Stimulated activated CD8-positive, alpha-beta memory T cell treated with anti-CD3 and anti-CD28 coated beads, Interleukin-15, amount 100 ng/mL, for 24 hours (primary cell): ENCODE results near the gene PTPRM.

Experiments used
- DNase-seq: peaks from one replicate; pipeline ENCODE4 v3.0.0-alpha.2; 2020; ENCODE audit warnings: low read depth

The PTPRM gene

DNA sequence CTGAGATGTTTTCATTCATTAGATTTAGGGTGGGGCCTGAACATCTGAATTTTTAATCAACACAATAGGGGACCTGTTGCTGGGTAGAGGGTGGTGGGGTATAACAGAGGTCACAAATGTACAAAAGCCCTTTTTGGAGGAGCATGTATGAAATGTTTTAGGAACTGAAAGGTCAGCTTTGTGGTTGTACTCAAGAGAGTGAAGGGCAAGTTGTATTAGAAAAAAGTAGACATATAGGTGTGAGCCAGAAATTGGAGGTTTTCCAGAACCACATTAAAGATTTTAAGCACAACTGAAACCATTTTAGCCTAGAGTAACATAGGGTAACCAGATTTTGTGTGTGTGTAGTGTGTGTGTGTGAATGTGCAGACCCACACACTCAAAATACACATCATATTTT is 62.3 kb downstream of the PTPRM start:
- no peak for DNase-seq

DNA sequence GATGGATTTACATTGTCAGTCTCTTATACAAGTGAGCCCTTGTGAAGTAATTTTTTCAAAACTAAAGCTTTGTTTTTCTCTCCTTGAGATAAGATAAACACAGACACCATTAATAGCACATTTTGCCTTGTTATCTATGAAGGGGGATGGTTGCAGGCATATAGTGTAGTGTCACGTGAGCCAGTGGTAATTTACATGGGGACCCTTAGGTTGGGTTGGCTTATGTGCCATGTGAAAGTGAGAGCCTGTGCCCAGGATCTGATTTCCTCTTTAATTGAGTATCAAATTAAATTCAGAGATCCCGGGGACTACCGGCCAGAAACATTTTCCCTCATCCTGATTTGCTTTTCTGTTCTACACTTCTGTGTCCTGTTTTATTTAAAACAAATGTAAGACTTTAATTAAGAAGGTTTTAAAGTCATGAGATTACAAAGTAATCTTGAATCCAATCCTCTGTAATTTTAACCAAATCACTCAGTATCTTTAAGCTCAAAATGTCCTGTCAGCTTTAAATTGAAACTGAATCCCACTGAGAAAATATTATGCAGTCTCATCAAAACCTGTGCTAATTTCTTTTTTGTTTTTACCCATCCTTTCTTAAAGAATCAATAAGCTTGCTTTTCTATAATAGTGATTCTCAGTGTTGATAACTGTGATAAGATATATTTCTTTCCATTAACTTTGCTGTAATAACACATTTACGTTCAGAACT is 63.8 kb downstream of the PTPRM start:
- no peak for DNase-seq

DNA sequence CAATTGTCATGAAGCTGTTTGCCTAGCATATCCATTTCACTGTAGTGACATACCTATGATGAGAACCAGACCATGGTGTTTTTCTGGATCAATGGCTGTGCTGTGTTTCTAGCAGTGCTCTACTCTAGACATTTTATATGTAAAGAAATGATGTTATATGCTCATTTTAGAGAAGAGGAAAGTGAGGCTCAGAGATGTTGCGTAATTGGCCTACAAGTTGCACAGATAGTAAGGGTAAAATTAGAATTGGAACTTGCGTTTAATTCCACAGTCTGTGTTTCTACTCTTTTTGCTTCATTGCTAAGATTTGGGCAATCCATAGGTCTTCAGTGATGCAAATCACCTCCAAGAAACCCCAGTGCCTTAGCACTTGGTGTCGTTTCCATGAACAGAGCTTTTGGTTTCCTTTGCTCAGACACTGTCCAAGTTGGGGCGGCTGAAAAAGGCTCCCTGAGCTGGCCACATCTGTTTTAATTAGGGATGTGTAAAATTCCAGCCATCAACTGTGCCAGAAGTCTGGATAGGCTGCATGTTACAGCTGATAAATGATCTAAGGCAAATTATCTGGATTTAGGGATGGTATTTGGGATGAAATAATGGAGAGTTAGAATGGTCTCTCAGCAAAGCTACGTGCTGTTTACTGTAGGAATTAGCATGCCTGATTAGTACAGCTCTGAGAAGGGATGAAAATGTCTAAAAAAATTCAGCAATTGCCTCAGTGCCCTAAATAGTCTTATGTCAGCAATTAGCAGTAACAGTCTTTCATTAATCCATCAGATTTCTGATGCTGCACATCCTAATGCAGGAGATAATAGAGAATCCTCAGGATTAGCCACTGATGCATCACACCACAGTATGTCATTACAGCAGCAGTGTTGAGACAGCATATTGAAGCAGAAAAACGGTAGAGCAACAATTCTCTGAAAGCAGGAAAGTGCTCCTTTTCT is 65.3 kb downstream of the PTPRM start:
- DNase-seq, result no peak

DNA sequence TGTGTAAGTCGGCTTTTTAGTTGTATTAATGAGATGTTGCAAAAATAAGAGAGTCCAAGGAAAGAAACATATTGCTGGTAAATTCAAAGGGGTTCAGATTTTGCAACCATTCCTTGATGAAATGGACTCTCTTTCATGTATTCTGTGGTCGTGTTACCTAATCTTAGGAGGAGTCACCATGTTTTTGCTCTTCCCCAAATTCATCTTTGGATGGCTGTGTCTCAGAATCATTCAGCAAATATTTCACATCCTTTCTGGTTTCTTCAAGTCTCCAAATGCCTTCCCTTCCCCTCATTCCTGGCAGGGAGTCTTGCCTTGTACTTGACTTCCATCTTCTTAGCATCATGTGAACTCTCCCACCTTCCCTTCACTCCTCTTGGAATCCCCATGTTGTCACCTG is 66.1 kb downstream of the PTPRM start:
- no peak for DNase-seq

DNA sequence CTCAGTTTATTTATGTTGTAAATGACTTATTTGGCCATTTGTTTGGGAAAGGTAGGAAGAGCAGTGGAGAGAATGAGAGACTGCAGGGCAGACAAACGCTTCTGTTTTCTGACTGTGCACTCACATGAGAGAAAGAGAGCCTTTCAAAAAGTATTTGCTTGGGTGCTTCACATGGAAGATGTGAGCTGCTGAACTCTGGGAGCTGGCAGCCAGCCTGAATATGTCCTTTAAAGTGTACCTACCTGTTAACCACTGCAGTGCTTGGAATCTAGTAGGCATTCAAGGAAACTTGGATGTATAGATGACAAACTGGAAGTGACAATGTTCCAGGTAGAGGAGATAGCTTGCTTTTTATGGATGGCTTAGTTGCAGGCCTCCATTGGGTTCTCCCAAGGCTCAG is 68.8 kb downstream of the PTPRM start:
- DNase-seq, result no peak

DNA sequence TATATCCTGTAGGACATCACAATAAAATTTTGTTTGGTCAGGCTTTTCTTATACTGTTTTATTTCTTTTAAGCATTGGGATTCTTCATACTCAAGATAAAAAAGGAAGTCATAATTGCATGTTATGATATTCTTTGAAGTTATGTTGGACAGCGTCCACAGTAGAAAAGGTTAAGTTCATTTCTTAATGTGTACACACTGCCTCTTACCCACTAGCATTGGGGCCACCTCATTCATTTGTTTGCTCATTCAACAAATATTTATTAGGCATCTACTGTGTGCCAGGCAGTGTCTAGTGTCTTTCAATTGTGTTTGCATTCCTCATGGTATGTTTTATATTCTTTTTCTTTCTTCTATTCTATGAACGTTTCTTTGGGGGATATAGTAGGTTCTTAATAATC is 70.2 kb downstream of the PTPRM start:
- no peak for DNase-seq

DNA sequence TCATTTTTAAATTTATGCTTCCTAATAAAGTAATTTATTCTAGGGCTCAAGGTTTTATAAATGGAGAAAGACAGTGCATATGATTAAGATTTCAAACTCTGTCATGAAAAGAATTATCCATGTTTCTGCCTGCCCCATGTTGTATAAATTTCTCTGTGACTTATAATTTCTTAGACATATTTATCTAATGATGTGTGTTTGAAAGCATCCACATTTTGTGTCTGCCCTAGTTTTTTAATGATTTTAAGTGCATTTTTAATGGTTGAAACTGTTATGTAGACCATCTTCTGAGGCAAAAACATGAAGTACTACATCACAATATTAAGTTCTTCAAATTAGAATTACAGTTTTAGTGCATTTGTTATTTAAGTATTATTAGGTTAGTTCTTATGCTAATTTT is 71.2 kb downstream of the PTPRM start:
- DNase-seq, result no peak

DNA sequence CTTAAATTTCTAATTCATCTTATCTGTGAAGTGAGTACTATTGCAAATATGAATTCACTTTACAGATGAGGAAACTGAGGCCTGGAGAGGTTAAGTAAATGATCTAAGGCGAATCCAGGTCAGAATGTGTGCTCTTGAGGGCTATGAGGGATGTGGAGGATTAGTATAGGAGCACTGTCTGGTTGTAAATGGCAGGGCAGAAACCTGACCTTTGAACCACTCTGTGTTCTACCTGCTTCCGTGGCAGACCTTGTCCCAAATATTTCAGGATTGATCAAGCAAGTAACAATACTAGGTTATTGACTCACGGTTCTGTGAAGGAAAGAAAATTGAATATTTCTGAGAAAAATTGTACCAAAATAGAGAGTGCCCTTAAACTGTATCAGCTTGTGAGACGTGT is 74.7 kb downstream of the PTPRM start:
- no peak for DNase-seq

DNA sequence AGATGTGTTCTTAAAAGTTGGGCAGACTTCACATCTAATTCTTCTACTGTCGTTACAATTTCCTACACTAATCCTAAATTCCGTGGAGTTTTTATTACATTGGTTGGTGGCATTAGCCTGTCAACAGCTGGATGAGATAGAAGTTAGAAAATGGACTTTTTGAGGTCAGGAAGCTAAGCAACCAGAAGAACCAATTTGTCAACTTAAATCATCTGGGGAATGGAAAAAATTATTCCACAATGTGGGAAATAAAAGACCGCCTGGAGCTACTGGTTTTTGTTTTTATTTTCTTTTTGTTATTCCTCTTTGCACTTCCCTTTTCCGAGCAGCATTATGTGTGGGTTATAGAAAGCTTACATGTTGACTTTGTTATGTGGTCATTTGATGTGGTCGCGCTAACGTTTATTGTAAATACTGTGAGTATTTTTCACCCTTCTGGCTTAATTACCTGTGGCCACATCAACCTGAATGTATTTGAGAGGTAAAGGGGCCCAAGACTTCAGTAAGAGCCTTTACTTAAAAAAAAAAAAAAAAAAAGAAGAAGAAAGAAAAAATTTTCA is 75.3 kb downstream of the PTPRM start:
- no peak for DNase-seq

DNA sequence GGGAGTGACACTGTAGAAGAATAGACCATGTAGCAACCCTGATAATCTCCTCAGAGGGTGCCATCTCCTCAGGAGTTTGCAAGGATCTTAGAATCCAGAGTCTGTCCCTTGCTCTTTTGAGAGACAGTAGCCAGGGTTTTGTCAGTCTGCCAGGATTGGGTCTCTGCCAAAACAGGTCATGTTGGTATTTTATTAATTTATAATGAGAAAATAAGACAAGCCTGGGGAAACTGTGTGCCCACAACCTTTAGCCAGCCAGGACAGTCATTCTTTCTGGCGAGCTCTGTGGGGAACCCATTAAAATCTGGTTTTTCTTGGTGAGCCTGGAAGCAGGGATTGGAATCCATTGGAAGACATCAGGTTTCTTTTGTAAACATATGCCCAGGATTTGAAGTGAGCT is 78.6 kb downstream of the PTPRM start:
- no peak for DNase-seq

DNA sequence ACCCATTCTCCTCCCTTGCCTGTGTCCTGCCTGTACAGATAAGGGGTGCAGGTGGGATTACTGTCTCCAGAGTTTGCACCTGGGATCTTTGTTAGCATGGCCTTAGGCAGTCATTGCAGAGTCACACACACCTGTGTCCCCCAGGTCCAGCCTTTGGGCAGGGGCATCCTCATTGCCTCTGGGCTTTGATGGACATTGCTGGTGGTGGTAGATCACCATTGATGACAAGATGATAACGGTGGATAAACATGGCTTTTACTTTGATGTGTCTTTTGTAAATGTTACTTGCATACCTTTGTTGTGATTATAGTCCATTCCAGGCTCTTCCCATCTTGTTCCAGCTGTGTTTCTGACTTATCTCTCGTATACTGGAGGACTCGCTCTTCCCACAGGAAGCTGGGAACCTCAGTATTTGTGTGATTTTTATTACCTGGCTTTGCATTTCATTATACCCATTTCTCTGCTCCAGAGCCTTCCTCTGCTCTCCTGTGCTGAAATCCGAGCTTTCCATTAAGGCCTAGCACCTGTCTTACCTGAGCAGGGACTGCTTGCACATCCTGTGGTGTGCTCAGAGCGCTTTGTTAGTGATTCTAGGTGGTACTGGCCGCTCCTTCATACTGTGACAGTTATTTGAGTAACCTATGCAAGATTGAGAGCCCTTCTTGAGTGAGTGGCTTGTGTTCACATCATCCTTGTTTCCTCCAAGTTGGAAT is 79.2 kb downstream of the PTPRM start:
- no peak for DNase-seq

DNA sequence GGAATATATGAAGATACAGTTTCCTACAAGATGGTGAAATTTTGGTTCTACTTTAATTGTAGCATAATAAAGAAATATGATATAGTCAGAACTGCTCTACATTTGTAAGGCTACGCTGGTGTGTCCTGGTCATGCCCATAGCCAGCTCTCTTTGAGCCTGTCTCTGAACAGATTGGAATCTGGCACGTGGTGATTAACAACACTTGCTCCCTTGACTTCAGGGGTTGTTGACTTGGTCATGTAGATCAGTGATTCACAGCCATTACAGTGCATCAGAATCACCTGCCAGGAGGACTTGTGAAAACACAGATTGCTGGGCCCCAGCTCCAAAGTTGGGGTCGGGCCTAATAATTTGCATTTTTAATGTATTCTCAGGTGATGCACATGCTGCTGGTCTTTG is 80.4 kb downstream of the PTPRM start:
- DNase-seq, result no peak

DNA sequence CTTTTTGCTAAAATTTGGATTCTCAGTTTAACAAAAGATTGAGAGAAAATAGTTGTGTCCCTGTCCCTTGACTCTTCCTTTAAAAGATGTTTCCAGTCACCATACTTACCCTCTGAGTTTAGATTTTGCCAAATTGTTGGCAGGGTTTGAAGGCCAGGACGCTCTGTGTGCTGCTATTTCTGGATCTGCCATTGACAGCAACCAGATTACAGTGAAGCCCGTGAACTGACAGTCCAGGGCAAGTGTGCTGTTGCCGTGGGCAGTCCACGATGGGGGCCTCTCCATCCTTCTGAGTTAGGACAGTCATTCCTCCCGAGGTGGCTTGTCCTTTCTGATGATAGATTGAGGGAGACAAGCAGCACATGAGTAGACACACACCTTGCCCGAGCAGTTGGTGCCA is 89.9 kb downstream of the PTPRM start:
- no peak for DNase-seq

DNA sequence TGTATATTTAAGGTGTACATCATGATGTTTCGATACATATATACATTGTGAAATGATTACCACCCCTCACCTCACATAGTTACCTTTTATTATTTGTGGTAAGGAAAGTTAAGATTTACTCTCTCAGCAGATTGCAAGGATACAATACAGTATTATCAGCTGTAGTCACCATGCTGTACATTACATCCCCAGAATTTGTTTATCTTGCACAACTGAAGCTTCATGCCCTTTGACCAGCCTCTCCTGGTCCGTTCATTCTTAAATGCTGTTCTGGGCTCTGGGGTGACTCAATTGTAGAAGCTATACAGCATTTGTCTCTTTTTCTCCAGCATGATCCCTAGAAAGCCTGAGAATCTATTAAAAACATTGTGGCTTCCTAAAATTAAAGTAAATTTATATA is 90.8 kb downstream of the PTPRM start:
- no peak for DNase-seq

DNA sequence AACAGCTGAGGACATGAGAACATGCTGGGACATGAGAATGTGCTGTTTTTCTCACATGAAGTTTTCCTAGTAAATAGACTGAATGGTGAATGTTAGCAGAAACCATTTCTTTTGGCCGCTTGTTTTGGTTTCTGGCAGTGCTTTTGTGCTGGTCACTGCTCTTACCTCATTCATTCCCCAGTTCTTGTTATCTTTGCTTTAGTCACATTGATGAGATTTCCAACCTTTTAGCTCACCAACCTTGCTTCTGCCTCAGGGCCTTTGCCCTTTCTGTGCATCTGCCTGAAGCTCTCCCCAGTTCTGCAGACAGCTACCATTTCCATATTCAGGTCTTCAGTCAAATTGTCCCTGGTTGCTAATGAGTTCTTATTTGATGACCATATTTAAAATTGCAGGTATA is 91.6 kb downstream of the PTPRM start:
- DNase-seq, result no peak

DNA sequence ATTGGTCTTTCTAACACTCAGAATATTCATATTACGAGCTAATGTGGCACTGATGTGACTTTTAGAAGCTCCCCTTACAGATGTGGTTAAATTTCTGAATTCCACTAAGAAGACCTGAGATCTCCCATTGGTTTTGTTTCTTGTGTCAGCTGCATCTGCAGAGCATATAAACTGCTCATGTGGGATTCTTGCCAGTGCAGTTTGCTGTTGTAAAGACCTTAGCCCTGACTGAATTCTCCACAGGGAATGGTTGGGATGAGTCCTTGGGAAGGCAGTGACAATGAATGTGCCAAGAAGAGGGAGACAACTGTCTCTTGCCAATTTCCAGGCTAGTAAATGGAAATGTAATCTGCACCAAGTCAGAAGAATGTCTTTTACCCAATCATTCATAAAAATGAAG is 94.1 kb downstream of the PTPRM start:
- no peak for DNase-seq

DNA sequence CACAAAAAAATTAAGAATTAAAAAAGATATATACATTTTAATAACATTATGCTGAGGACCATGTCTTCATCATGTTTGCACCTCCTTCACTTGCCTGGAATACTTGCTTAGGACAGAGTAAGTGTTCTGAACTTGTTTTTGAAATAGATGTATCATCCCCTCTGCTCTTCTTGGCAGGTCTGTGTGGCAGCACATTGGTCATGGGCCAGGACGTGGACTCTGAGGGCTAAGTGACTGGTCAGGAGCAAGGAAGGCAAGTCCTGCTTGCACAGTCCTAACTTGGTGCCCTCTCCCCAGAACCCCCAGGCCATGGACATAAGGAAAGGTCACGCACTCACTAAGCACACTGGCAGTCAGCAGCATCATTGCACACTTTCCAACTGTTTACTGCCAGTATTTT is 95.8 kb downstream of the PTPRM start:
- DNase-seq, result no peak

DNA sequence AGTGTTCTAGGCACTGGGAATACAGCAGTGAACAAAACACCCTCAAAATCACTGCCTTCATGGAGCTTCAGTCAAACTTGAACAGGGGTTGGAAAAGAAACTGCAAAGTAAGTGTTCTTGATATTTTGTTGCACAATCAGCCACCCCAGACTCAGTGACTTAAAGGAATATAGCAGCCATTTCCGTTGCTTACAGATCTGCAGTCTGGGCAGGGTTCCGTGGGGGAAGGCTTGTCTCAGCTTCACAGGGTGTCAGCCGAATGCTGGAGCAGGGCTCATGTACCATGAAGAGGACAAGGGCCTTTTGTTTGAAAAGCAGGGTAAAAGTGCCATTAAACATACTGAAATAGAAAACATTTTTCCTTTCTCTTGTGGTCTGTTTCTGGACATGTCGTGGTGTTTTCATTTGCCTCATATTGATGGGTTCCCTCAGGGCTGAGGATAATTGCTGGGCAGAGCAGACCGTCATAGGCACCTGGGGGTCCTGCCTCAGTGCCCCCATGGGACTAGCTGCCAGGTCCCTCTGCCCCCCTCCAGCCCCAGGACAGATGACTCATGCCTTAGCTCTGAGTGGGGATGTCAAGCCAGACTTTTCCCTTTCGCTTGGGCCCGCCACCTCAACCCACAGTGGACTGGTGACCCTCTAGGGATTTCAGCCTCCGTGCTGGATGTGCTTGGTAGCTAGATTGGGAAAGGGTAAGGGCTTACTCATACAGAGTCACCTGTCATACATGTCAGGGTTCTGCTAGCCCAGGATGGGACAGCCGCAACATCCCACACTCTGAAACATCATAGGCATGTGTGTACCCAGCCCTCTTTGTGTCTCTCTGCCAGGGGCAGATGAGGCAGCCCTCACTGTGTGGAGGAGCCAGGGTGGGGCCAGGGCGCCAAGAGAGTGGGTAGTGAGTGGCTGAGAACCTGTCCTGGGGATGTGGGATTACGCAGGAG is 96.5 kb downstream of the PTPRM start:
- no peak for DNase-seq

DNA sequence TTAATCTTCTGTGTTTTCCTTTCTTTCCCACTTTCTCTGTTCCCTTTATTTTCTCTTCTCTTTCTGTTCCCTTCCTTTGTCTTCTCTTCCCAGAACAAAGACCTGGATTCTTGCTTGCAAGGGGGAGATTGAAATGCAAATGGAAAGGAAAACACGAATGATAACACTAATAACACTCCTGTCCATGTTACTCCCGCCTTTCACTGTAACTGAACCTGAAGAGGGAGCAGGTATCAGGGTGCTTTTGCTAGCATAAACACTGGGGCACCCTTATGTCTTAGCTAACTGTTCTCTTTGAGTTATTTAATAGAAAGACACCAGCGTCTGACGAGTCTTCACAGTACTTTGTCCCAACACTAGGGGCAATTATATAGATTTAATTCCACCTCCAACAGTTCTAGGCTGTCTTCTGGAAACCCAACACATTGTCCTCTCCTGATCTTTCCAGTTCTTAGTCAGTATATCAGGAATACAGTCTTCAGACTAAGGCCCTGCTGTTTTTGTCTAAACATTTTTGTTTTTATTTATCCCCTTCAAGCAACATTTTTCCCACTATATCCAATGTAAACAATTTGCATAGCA is 99.2 kb downstream of the PTPRM start:
- DNase-seq, result no peak

DNA sequence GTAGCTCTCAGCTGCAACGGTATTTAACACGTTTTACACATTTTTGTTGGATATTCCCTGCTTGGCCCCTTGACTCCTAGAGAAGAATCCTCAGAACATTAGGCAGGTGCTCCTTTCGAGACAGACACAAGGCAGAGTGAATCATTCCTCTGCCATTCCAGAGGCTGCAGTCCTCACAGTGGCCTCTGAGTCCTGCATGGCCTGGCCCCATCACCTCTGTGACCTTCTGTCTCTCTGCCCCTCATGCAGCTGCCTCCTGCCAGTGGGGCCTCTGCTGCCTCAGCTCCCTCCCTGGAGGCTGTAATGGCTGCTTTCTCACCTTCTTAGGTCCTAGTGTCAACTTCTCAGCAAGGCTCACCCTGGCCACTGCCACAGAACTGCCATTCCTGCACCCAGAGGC is 101.3 kb downstream of the PTPRM start:
- DNase-seq, result no peak

DNA sequence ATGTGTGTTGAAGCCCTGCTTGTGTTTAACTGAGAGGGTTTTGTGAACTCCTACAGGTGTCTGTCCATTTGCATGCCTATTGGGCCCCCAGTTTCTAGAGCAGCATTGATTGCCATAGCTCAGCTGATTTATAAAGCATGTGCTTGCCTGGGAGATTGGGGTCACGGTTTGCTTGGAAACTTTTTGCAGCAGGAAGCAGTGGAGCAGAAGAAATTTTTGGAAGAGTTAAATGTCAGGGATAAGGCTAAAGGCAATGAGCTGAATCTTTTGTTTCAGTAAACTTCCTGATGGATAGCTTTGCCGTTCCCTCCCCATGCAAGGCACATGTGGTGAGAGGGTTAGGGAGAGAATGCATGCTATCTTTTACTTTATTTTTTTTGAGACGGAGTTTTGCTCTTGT is 102.2 kb downstream of the PTPRM start:
- DNase-seq, result no peak
